ENCODE data around the gene SUV39H2. TPM values are rescaled to one million over a fixed set of nuclear protein-coding genes. Genes with fewer than 3 reads are reported as not detected.

SUV39H2 gene
- total and polyA plus RNA-seq, 2 experiments from 2014 or later: 9.3 to 14.6 TPM

GRCh38 chr10:14837757-14838581 lies 40.7 kb upstream of the SUV39H2 start, which contains the start of the genes CDNF, HSPA14 and MSANTD7:
Gene CDNF, minus strand, starts transcription at chr10:14838037. Its CDS starts 91 bp downstream, at chr10:14837946.
Gene HSPA14, plus strand, starts transcription at chr10:14838306. Its CDS starts 97 bp downstream, at chr10:14838403.
Gene MSANTD7, plus strand, starts transcription at chr10:14838306. Its CDS starts 3,979 bp downstream, at chr10:14842285.
- Histone ChIP-seq H3K9me3 (ENCODE audit: low read depth) (no peaks in the 10 kb centered on the region), H3K79me2 (ENCODE audit: insufficient read depth) (peaks cover 48% of the 10 kb centered on the region), H3K4me2 (ENCODE audit: unreplicated experiment) (peak within 1 kb of the TSS; percentile 84), H3K4me1 (ENCODE audit: insufficient read depth) (peaks cover 12% of the 10 kb centered on the region), H3K4me3 (peak within 1 kb of the TSS; percentile 87), H3K9ac (peak within 1 kb of the TSS; percentile 91), H4K20me1 (ENCODE audit: insufficient read depth) (no peaks in the 10 kb centered on the region), H3F3A (ENCODE audit: insufficient read depth) (no peaks in the 10 kb centered on the region), H3K36me3 (ENCODE audit: low read depth) (peaks cover 30% of the 10 kb centered on the region), H3K27me3 (replicated peaks; ENCODE audit: insufficient read depth) (no peaks in the 10 kb centered on the region), H3K9me2 (ENCODE audit: insufficient read depth) (no peaks in the 10 kb centered on the region), H2AFZ (peak within 1 kb of the TSS; percentile 95), H3K27ac (peak within 1 kb of the TSS; percentile 83)
- peak; percentile 99 for DNase-seq
- in situ Hi-C loops (cut with MboI): no loop called here
- WGBS, 2 experiments (ENCODE audit: low coverage in 1 of 2, low lambda C conversion rate in 2 of 2, missing lambda C conversion rate in 2 of 2): 0 to 2% methylated on average over 72 of the region's 72 CpGs
- no peak for TF ChIP-seq EZH2phosphoT487 (IDR thresholded peaks at IDR 0.05; ENCODE audit: insufficient read depth, low read depth)
- no peak for TF ChIP-seq EZH2 (IDR thresholded peaks at IDR 0.05; ENCODE audit: insufficient read depth, poor library complexity, severe bottlenecking)

GRCh38 chr10:14838582-14839304 lies 39.9 kb upstream of the SUV39H2 start:
- peak; percentile 61 for DNase-seq
- peak overlapping the region; percentile 61 for H3K27ac ChIP-seq
- TF ChIP-seq EZH2 (IDR thresholded peaks at IDR 0.05; ENCODE audit: insufficient read depth, poor library complexity, severe bottlenecking) (no peak), EZH2phosphoT487 (IDR thresholded peaks at IDR 0.05; ENCODE audit: insufficient read depth, low read depth) (no peak)
- in situ Hi-C loops (cut with MboI): no loop called here
- peak overlapping the region; percentile 91 for H3K9ac ChIP-seq
- no peaks in the 10 kb centered on the region for H3K9me3 ChIP-seq (ENCODE audit: low read depth)
- 1 to 2% methylated on average over 39 to 40 of the region's 60 CpGs for WGBS, 2 experiments (ENCODE audit: low coverage in 1 of 2, low lambda C conversion rate in 2 of 2, missing lambda C conversion rate in 2 of 2)
- peak overlapping the region; percentile 84 for H3K4me2 ChIP-seq (ENCODE audit: unreplicated experiment)
- peaks cover 12% of the 10 kb centered on the region for H3K4me1 ChIP-seq (ENCODE audit: insufficient read depth)
- H2AFZ ChIP-seq: peak overlapping the region; percentile 88
- H3K36me3 ChIP-seq (ENCODE audit: low read depth): peaks cover 37% of the 10 kb centered on the region
- no peaks in the 10 kb centered on the region for H3K9me2 ChIP-seq (ENCODE audit: insufficient read depth)
- H3K79me2 ChIP-seq (ENCODE audit: insufficient read depth): peaks cover 49% of the 10 kb centered on the region
- H4K20me1 ChIP-seq (ENCODE audit: insufficient read depth): no peaks in the 10 kb centered on the region
- peak overlapping the region; percentile 87 for H3K4me3 ChIP-seq
- H3K27me3 ChIP-seq (replicated peaks; ENCODE audit: insufficient read depth): no peaks in the 10 kb centered on the region
- no peaks in the 10 kb centered on the region for H3F3A ChIP-seq (ENCODE audit: insufficient read depth)

- in situ Hi-C loops (cut with MboI): no loop called here
- H3K27ac ChIP-seq: peak overlapping the region; percentile 61
- peaks cover 43% of the 10 kb centered on the region for H3K36me3 ChIP-seq (ENCODE audit: low read depth)
- no peaks in the 10 kb centered on the region for H3F3A ChIP-seq (ENCODE audit: insufficient read depth)
- DNase-seq: peak; percentile 54
- H3K9me2 ChIP-seq (ENCODE audit: insufficient read depth): no peaks in the 10 kb centered on the region
- peak overlapping the region; percentile 91 for H3K9ac ChIP-seq
- H3K4me3 ChIP-seq: peak overlapping the region; percentile 87
- H3K9me3 ChIP-seq (ENCODE audit: low read depth): no peaks in the 10 kb centered on the region
- H3K27me3 ChIP-seq (replicated peaks; ENCODE audit: insufficient read depth): no peaks in the 10 kb centered on the region
- peak overlapping the region; percentile 88 for H2AFZ ChIP-seq
- 8 to 12% methylated on average over 14 of the region's 14 CpGs for WGBS, 2 experiments (ENCODE audit: low coverage in 1 of 2, low lambda C conversion rate in 2 of 2, missing lambda C conversion rate in 2 of 2)
- peaks cover 55% of the 10 kb centered on the region for H3K79me2 ChIP-seq (ENCODE audit: insufficient read depth)
- H4K20me1 ChIP-seq (ENCODE audit: insufficient read depth): no peaks in the 10 kb centered on the region
- TF ChIP-seq EZH2 (IDR thresholded peaks at IDR 0.05; ENCODE audit: insufficient read depth, poor library complexity, severe bottlenecking): no peak
- TF ChIP-seq EZH2phosphoT487 (IDR thresholded peaks at IDR 0.05; ENCODE audit: insufficient read depth, low read depth): no peak
- peaks cover 12% of the 10 kb centered on the region for H3K4me1 ChIP-seq (ENCODE audit: insufficient read depth)
- peak overlapping the region; percentile 84 for H3K4me2 ChIP-seq (ENCODE audit: unreplicated experiment)
These were observed 39.4 kb upstream of the SUV39H2 start for GRCh38 chr10:14839305-14839695.

GRCh38 chr10:14840178-14840577 lies 38.5 kb upstream of the SUV39H2 start:
- Histone ChIP-seq H3K36me3 (ENCODE audit: low read depth) (peaks cover 48% of the 10 kb centered on the region), H3K4me1 (ENCODE audit: insufficient read depth) (peaks cover 12% of the 10 kb centered on the region), H3F3A (ENCODE audit: insufficient read depth) (no peaks in the 10 kb centered on the region), H3K4me3 (no peak overlapping the region), H3K9me3 (ENCODE audit: low read depth) (no peaks in the 10 kb centered on the region), H3K9ac (no peak overlapping the region), H3K27me3 (replicated peaks; ENCODE audit: insufficient read depth) (no peaks in the 10 kb centered on the region), H3K27ac (no peak overlapping the region), H2AFZ (no peak overlapping the region), H3K79me2 (ENCODE audit: insufficient read depth) (peaks cover 64% of the 10 kb centered on the region), H3K4me2 (ENCODE audit: unreplicated experiment) (no peak overlapping the region), H3K9me2 (ENCODE audit: insufficient read depth) (no peaks in the 10 kb centered on the region), H4K20me1 (ENCODE audit: insufficient read depth) (no peaks in the 10 kb centered on the region)
- WGBS, 2 experiments (ENCODE audit: low coverage in 1 of 2, low lambda C conversion rate in 2 of 2, missing lambda C conversion rate in 2 of 2): 94 to 100% methylated on average over 2 of the region's 2 CpGs
- DNase-seq: no peak
- in situ Hi-C loops (cut with MboI): no loop called here
- no peak for TF ChIP-seq EZH2 (IDR thresholded peaks at IDR 0.05; ENCODE audit: insufficient read depth, poor library complexity, severe bottlenecking)
- TF ChIP-seq EZH2phosphoT487 (IDR thresholded peaks at IDR 0.05; ENCODE audit: insufficient read depth, low read depth): no peak
